GM12878 (cell line): ENCODE measurements around the gene SARDH. TPM values are rescaled to one million over a fixed set of nuclear protein-coding genes. Genes with fewer than 3 reads are reported as not detected.

ENCODE experiments used
- CBFB ChIP-seq: IDR thresholded peaks from 2 replicates; pipeline ENCODE4 v1.6.1; 2016; ENCODE audit warnings: antibody characterized with exemption, low read depth
- CREM ChIP-seq: IDR thresholded peaks from 2 replicates; pipeline ENCODE4 v1.6.1; 2014; ENCODE audit warnings: antibody characterized with exemption, low read depth
- NR2C2 ChIP-seq: IDR thresholded peaks from 2 replicates; pipeline ENCODE4 v1.6.1; 2011; ENCODE audit warnings: borderline replicate concordance, low read depth; ENCODE audit not compliant: control insufficient read depth, insufficient read length
- NRF1 ChIP-seq: conservative IDR thresholded peaks from 2 replicates; pipeline ENCODE4 v1.6.1; 2011; ENCODE audit warnings: mild to moderate bottlenecking, low read depth, low read length, improper control_type of control experiment
- TCF3 ChIP-seq: IDR thresholded peaks from 2 replicates; pipeline ENCODE4 v1.6.1; 2012; ENCODE audit warnings: low read depth, mild to moderate bottlenecking, low read length, borderline replicate concordance; ENCODE audit not compliant: insufficient read depth
- polyA plus RNA-seq, 11 experiments: library from polyadenylated mRNA; depleted of rRNA in 4 of 11; unstranded in 6 of 11; stranded (reverse) in 5 of 11; fragments of >200 nt; fragmentation: Nextera tagmentation in 4 of 11; fragmentation: Illumina TruSeq in 1 of 11; extraction: Ambion mirVana in 4 of 11; extraction: Trizol in 1 of 11; gene quantifications; 1 replicate in 1 of 11; 2 replicates in 10 of 11; pipeline versions ENCODE4 v1.2.1 to v1.2.3, GENCODE V29; 2011 to 2016; ENCODE audit warnings: inconsistent platforms in 2 of 11, missing spikeins in 2 of 11, low read depth in 1 of 11
- total RNA-seq, 4 experiments: library from RNA; depleted of rRNA in 3 of 4; stranded (reverse); fragments of >200 nt in 3 of 4; fragmentation: Illumina TruSeq in 1 of 4; extraction: Trizol in 1 of 4; gene quantifications; 2 replicates each; pipeline versions ENCODE4 v1.2.1 to v1.2.3, GENCODE V29; 2013 to 2021
- TF ChIP-seq, protein P1 (sequence below), 3 experiments: IDR thresholded peaks in 2 of 3; conservative IDR thresholded peaks in 1 of 3; 2 replicates each; pipeline ENCODE4 v1.5.1; 2011; ENCODE audit warnings: low read depth in 3 of 3, low read length in 3 of 3, mild to moderate bottlenecking in 3 of 3, control low read depth in 2 of 3, moderate library complexity in 2 of 3, inconsistent platforms in 1 of 3, mixed read lengths in 1 of 3; ENCODE audit not compliant: control insufficient read depth in 2 of 3, insufficient read depth in 1 of 3; ENCODE audit errors: extremely low read depth in 1 of 3
- TF ChIP-seq, protein P2 (sequence below): fragments of 450-650 bp; IDR thresholded peaks from 2 replicates; pipeline ENCODE4 v1.6.1; 2016; ENCODE audit warnings: mild to moderate bottlenecking, moderate library complexity, borderline replicate concordance

SARDH gene
- total and polyA plus RNA-seq, 10 of the 15 experiments (the other 5 are each of a cell fraction or from before 2014, with no cell fraction given) = 0.03 to 0.15 (median 0.10) TPM; not detected in 6

DNA sequence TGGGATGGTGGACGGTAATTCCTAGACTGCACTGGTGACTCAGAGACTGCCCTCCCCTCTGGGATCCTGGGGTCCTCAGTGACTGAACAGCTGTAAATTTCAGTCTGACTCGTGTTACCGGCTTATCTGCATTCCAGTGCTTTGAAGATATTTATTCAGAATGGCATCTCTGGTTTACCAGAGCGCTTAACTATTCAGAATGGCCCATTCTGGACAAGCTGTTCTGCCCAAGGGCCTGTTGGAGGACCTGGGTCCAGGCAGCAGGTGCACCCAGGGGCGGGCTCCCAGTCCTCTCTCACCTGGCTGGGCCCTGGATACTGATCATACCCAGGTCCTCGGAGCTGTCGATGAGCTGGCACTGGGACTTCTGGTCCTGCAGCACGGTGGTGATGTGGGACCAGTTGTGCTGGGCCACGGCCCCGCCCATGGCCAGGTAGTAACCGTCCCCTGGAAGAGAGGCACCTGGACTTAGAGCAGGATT, 48.0 kb downstream of the SARDH start (continued):
- TF ChIP-seq, protein P1, sequence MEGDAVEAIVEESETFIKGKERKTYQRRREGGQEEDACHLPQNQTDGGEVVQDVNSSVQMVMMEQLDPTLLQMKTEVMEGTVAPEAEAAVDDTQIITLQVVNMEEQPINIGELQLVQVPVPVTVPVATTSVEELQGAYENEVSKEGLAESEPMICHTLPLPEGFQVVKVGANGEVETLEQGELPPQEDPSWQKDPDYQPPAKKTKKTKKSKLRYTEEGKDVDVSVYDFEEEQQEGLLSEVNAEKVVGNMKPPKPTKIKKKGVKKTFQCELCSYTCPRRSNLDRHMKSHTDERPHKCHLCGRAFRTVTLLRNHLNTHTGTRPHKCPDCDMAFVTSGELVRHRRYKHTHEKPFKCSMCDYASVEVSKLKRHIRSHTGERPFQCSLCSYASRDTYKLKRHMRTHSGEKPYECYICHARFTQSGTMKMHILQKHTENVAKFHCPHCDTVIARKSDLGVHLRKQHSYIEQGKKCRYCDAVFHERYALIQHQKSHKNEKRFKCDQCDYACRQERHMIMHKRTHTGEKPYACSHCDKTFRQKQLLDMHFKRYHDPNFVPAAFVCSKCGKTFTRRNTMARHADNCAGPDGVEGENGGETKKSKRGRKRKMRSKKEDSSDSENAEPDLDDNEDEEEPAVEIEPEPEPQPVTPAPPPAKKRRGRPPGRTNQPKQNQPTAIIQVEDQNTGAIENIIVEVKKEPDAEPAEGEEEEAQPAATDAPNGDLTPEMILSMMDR (IDR thresholded peaks at IDR 0.05 in 2 of 3, conservative IDR thresholded peaks at IDR 0.05 in 1 of 3; ENCODE audit: control insufficient read depth in 2 of 3, extremely low read depth in 1 of 3, insufficient read depth in 1 of 3, low read depth in 3 of 3, low read length in 3 of 3) = no peak
- TF ChIP-seq, protein P2, sequence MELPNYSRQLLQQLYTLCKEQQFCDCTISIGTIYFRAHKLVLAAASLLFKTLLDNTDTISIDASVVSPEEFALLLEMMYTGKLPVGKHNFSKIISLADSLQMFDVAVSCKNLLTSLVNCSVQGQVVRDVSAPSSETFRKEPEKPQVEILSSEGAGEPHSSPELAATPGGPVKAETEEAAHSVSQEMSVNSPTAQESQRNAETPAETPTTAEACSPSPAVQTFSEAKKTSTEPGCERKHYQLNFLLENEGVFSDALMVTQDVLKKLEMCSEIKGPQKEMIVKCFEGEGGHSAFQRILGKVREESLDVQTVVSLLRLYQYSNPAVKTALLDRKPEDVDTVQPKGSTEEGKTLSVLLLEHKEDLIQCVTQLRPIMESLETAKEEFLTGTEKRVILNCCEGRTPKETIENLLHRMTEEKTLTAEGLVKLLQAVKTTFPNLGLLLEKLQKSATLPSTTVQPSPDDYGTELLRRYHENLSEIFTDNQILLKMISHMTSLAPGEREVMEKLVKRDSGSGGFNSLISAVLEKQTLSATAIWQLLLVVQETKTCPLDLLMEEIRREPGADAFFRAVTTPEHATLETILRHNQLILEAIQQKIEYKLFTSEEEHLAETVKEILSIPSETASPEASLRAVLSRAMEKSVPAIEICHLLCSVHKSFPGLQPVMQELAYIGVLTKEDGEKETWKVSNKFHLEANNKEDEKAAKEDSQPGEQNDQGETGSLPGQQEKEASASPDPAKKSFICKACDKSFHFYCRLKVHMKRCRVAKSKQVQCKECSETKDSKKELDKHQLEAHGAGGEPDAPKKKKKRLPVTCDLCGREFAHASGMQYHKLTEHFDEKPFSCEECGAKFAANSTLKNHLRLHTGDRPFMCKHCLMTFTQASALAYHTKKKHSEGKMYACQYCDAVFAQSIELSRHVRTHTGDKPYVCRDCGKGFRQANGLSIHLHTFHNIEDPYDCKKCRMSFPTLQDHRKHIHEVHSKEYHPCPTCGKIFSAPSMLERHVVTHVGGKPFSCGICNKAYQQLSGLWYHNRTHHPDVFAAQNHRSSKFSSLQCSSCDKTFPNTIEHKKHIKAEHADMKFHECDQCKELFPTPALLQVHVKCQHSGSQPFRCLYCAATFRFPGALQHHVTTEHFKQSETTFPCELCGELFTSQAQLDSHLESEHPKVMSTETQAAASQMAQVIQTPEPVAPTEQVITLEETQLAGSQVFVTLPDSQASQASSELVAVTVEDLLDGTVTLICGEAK = no peak
- no peak for TF ChIP-seq CREM
- no peak for TF ChIP-seq NR2C2
- TF ChIP-seq TCF3 = no peak
- no peak for TF ChIP-seq CBFB
- no peak for TF ChIP-seq NRF1
